K562 (cell line): Measurements from ENCODE around the gene CCDC152.

Experiments
- POLR2AphosphoS5 ChIP-seq: IDR thresholded peaks from 2 replicates; pipeline ENCODE4 v1.6.1; 2011; ENCODE audit warnings: mild to moderate bottlenecking, low read depth, low read length, moderate library complexity; ENCODE audit not compliant: control insufficient read depth, insufficient read depth
- RBFOX2 ChIP-seq: fragments of 200-400 bp; formaldehyde crosslinking; IDR thresholded peaks from 2 replicates; pipeline ENCODE4 v1.6.1; 2017; ENCODE audit warnings: low read depth, mild to moderate bottlenecking, low read length, moderate library complexity
- TEAD1 ChIP-seq, 2 experiments: fragments of 450-650 bp in 1 of 2; sonication (generic) in 1 of 2; formaldehyde crosslinking; IDR thresholded peaks; 2 replicates each; pipeline versions ENCODE4 v1.4.0 to v1.8.0; 2020 to 2022; ENCODE audit warnings: mild to moderate bottlenecking in 2 of 2, missing genetic modification reagents in 1 of 2

- TF ChIP-seq TEAD1 (CRISPR knock-in tag; IDR thresholded peaks at IDR 0.05) (no peak), POLR2AphosphoS5 (no peak), RBFOX2 (no peak)
Observed at GRCh38 chr5:42719034-42719433, 37.6 kb upstream of the CCDC152 start.
